HEK293 (cell line): ENCODE results near the gene NSD1.
A peak's percentile ranks its signal among the peaks of the same experiment; 100 is the strongest.

Source experiments
- CTCF ChIA-PET: fragments of 350-600 bp; formaldehyde crosslinking; extraction: SDS; loops from one replicate; lab custom pipeline; 2021; ENCODE audit warnings: antibody characterized with exemption; lab: Yijun Ruan, JAX
- POLR2A ChIA-PET: fragments of 300-600 bp; formaldehyde crosslinking; extraction: SDS; loops from one replicate; lab custom pipeline; 2020; ENCODE audit warnings: antibody characterized with exemption, inconsistent platforms; lab: Yijun Ruan, JAX
- H3K27ac ChIP-seq: fragments of 200-500 bp; sonication (Bioruptor generic); 2 replicates; pipeline ENCODE4 v1.5.1; 2014; ENCODE audit warnings: low read depth, low read length, control low read depth, inconsistent platforms; ENCODE audit errors: extremely low read depth
- H3K36me3 ChIP-seq, 2 experiments: fragments of 200-500 bp in 1 of 2; sonication (Bioruptor generic) in 1 of 2; 1 replicate in 1 of 2; 2 replicates in 1 of 2; pipeline ENCODE4 v1.5.1; 2014 to 2017; ENCODE audit warnings: inconsistent platforms in 2 of 2, low read length in 2 of 2; ENCODE audit not compliant: control insufficient read depth in 2 of 2, insufficient read depth in 1 of 2
- H3K4me1 ChIP-seq: fragments of 200-500 bp; sonication (Bioruptor generic); 2 replicates; pipeline ENCODE4 v1.5.1; 2014; ENCODE audit warnings: mild to moderate bottlenecking, low read length, inconsistent platforms; ENCODE audit not compliant: control insufficient read depth, insufficient read depth
- H3K4me3 ChIP-seq: 2 replicates; pipeline ENCODE4 v1.5.1; 2011; ENCODE audit warnings: low read depth, mild to moderate bottlenecking, control low read depth, low read length, moderate library complexity
- H3K9me3 ChIP-seq: fragments of 200-500 bp; sonication (Bioruptor generic); 2 replicates; pipeline ENCODE4 v1.5.1; 2014; ENCODE audit warnings: low read depth, low read length, inconsistent platforms; ENCODE audit not compliant: control insufficient read depth, insufficient read depth
- ATF2 ChIP-seq: fragments of 450-650 bp; formaldehyde crosslinking; IDR thresholded peaks from 2 replicates; pipeline ENCODE4 v1.5.1; 2016; ENCODE audit warnings: missing biosample characterization, missing genetic modification characterization, low read depth
- HOXC10 ChIP-seq: sonication (generic); formaldehyde crosslinking; IDR thresholded peaks from 2 replicates; pipeline ENCODE4 v1.8.1; 2023; ENCODE audit warnings: mild to moderate bottlenecking, missing genetic modification reagents
- KLF16 ChIP-seq: fragments of 450-650 bp; formaldehyde crosslinking; IDR thresholded peaks from 2 replicates; pipeline ENCODE4 v1.5.1; 2017; ENCODE audit warnings: missing biosample characterization, missing genetic modification characterization
- KLF9 ChIP-seq: fragments of 450-650 bp; formaldehyde crosslinking; IDR thresholded peaks from 2 replicates; pipeline ENCODE4 v1.5.1; 2016; ENCODE audit warnings: missing biosample characterization, missing genetic modification characterization, low read depth
- MZF1 ChIP-seq: fragments of 450-650 bp; formaldehyde crosslinking; IDR thresholded peaks from 2 replicates; pipeline ENCODE4 v1.5.1; 2017; ENCODE audit warnings: missing biosample characterization, missing genetic modification characterization, borderline replicate concordance
- SCRT2 ChIP-seq: fragments of 450-650 bp; formaldehyde crosslinking; IDR thresholded peaks from 2 replicates; pipeline ENCODE4 v1.5.1; 2016; ENCODE audit warnings: missing biosample characterization, missing genetic modification characterization
- ZBTB44 ChIP-seq: fragments of 450-650 bp; IDR thresholded peaks from 2 replicates; pipeline ENCODE4 v1.5.1; 2018; ENCODE audit warnings: missing biosample characterization, mild to moderate bottlenecking, missing genetic modification characterization
- ZBTB7A ChIP-seq: fragments of 450-650 bp; formaldehyde crosslinking; IDR thresholded peaks from 2 replicates; pipeline ENCODE4 v1.5.1; 2016; ENCODE audit warnings: low read depth, missing biosample characterization, missing genetic modification characterization
- ZBTB8A ChIP-seq: fragments of 450-650 bp; formaldehyde crosslinking; IDR thresholded peaks from 2 replicates; pipeline ENCODE4 v1.5.1; 2016; ENCODE audit warnings: missing biosample characterization, missing genetic modification characterization
- ZEB2 ChIP-seq: fragments of 450-650 bp; formaldehyde crosslinking; IDR thresholded peaks from 2 replicates; pipeline ENCODE4 v1.5.1; 2016; ENCODE audit warnings: missing biosample characterization, missing genetic modification characterization
- ZFP37 ChIP-seq: fragments of 450-650 bp; formaldehyde crosslinking; IDR thresholded peaks from 2 replicates; pipeline ENCODE4 v1.5.1; 2016; ENCODE audit warnings: missing biosample characterization, missing genetic modification characterization
- ZNF10 ChIP-seq: fragments of 450-650 bp; formaldehyde crosslinking; IDR thresholded peaks from 2 replicates; pipeline ENCODE4 v1.5.1; 2017; ENCODE audit warnings: missing biosample characterization, missing genetic modification characterization
- ZNF121 ChIP-seq: fragments of 450-650 bp; formaldehyde crosslinking; IDR thresholded peaks from 2 replicates; pipeline ENCODE4 v1.5.1; 2016; ENCODE audit warnings: missing biosample characterization, missing genetic modification characterization
- ZNF155 ChIP-seq: fragments of 450-650 bp; formaldehyde crosslinking; IDR thresholded peaks from 2 replicates; pipeline ENCODE4 v1.5.1; 2016; ENCODE audit warnings: missing biosample characterization, missing genetic modification characterization
- ZNF280D ChIP-seq: fragments of 450-650 bp; formaldehyde crosslinking; IDR thresholded peaks from 2 replicates; pipeline ENCODE4 v1.5.1; 2016; ENCODE audit warnings: missing biosample characterization, missing genetic modification characterization
- ZNF560 ChIP-seq: fragments of 450-650 bp; formaldehyde crosslinking; IDR thresholded peaks from 2 replicates; pipeline ENCODE4 v1.5.1; 2017; ENCODE audit warnings: missing biosample characterization, missing genetic modification characterization, borderline replicate concordance
- ZNF571 ChIP-seq: fragments of 450-650 bp; formaldehyde crosslinking; IDR thresholded peaks from 2 replicates; pipeline ENCODE4 v1.5.0; 2017; ENCODE audit warnings: missing biosample characterization, missing genetic modification characterization
- ZNF596 ChIP-seq: fragments of 450-650 bp; IDR thresholded peaks from 2 replicates; pipeline ENCODE4 v1.5.0; 2018; ENCODE audit warnings: missing biosample characterization, mild to moderate bottlenecking, missing genetic modification characterization, moderate library complexity
- ZNF792 ChIP-seq: fragments of 450-650 bp; formaldehyde crosslinking; IDR thresholded peaks from 2 replicates; pipeline ENCODE4 v1.5.1; 2016; ENCODE audit warnings: missing biosample characterization, missing genetic modification characterization
- ZSCAN18 ChIP-seq: fragments of 450-650 bp; formaldehyde crosslinking; IDR thresholded peaks from 2 replicates; pipeline ENCODE4 v1.5.1; 2016; ENCODE audit warnings: missing biosample characterization, missing genetic modification characterization

Gene NSD1

GRCh38 chr5:177333420-177334154, 200.0 kb downstream of the NSD1 start:
- H3K4me3 ChIP-seq = no peak overlapping the region
- H3K4me1 ChIP-seq = no peaks in the 10 kb centered on the region
- peaks cover 8 to 92% of the 10 kb centered on the region in 2 experiments; a peak in 2 of 3 replicates for H3K36me3 ChIP-seq
- H3K9me3 ChIP-seq = no peaks in the 10 kb centered on the region
- CTCF ChIA-PET = interaction anchor here (0.6 to 1.4 kb wide), 3 partner anchors 15 to 197 kb away, joined by 3 to 8 read pairs (median 3); no protein-coding TSS in a partner anchor
- POLR2A ChIA-PET = interaction anchor here (1.7 kb wide), 1 partner anchor 17 kb away, joined by 7 read pairs; the partner anchor contains the start of gene LMAN2
- no peak overlapping the region for H3K27ac ChIP-seq
- TF ChIP-seq ZNF10 (tag by site-specific recombination) (peak; percentile 78), HOXC10 (no peak), ZFP37 (tag by site-specific recombination) (no peak), ZBTB8A (no peak), ZNF280D (tag by site-specific recombination) (no peak), ZNF571 (tag by site-specific recombination) (no peak)
- TF ChIP-seq, all 188 proteins: peak for 1

- no peaks in the 10 kb centered on the region for H3K4me1 ChIP-seq
- no peak overlapping the region for H3K4me3 ChIP-seq
- CTCF ChIA-PET = interaction anchor here (0.6 to 1.4 kb wide), 2 partner anchors 15 to 198 kb away, joined by 3 to 8 read pairs; no protein-coding TSS in a partner anchor
- H3K27ac ChIP-seq = no peak overlapping the region
- POLR2A ChIA-PET = interaction anchor here (1.7 kb wide), 1 partner anchor 17 kb away, joined by 7 read pairs; the partner anchor contains the start of gene LMAN2
- TF ChIP-seq ZNF155 (tag by site-specific recombination) (no peak), KLF16 (tag by site-specific recombination) (no peak), ATF2 (0 out of 2 replicates have a peak, but pooled peaks have one; percentile 45), ZSCAN18 (tag by site-specific recombination) (no peak)
- TF ChIP-seq, all 188 proteins: peak for 1
- peaks cover 11 to 98% of the 10 kb centered on the region in 2 experiments; a peak in 2 of 3 replicates for H3K36me3 ChIP-seq
- no peaks in the 10 kb centered on the region for H3K9me3 ChIP-seq
Observed at GRCh38 chr5:177334155-177334551, 200.6 kb downstream of the NSD1 start.

GRCh38 chr5:177334781-177335700, 201.5 kb downstream of the NSD1 start:
- Histone ChIP-seq H3K4me3 (no peak overlapping the region), H3K9me3 (no peaks in the 10 kb centered on the region), H3K4me1 (no peaks in the 10 kb centered on the region), H3K36me3 (peaks cover 11 to 98% of the 10 kb centered on the region in 2 experiments; a peak in 2 of 3 replicates), H3K27ac (no peak overlapping the region)
- ChIA-PET CTCF (interaction anchor here (1.0 to 1.6 kb wide), 8 partner anchors 11 to 220 kb away, joined by 3 to 8 read pairs (median 5); no protein-coding TSS in a partner anchor), POLR2A (interaction anchor here (0.9 to 1.8 kb wide), 3 partner anchors 12 to 119 kb away, joined by 3 to 8 read pairs (median 3); partner anchors contain the start of gene LMAN2)
- TF ChIP-seq ZBTB44 (tag by site-specific recombination) = no peak
- no peak for TF ChIP-seq ZBTB7A (tag by site-specific recombination)
- no peak for TF ChIP-seq SCRT2
- no peak for TF ChIP-seq ZNF560
- TF ChIP-seq ZFP37 (tag by site-specific recombination) = no peak
- no peak for TF ChIP-seq ZNF121 (tag by site-specific recombination)
- no peak for TF ChIP-seq KLF9 (tag by site-specific recombination)
- TF ChIP-seq MZF1 (tag by site-specific recombination) = no peak
- no peak for TF ChIP-seq ZNF792 (tag by site-specific recombination)
- TF ChIP-seq ZNF596 (tag by site-specific recombination) = no peak
- TF ChIP-seq ZEB2 (tag by site-specific recombination) = no peak
